ENCODE data around the gene TBC1D17. TPM values are rescaled to one million over a fixed set of nuclear protein-coding genes. Genes with fewer than 3 reads are reported as not detected.

TBC1D17 gene
- total RNA-seq, 1 donor from 2014 or later, result 33.9 TPM

GRCh38 chr19:49878744-49879070, 1.2 kb downstream of the TBC1D17 start:
- H3K27me3 Mint-ChIP-seq, result no peaks in the 10 kb centered on the region

GRCh38 chr19:49879243-49879963, 1.9 kb downstream of the TBC1D17 start:
- peaks cover 4% of the 10 kb centered on the region for H3K4me1 Mint-ChIP-seq (ENCODE audit: unreplicated experiment)
- H3K27ac Mint-ChIP-seq, result no peak overlapping the region
- no peak for DNase-seq (ENCODE audit: extremely low spot score, unreplicated experiment)
- H3K4me3 Mint-ChIP-seq, result no peak overlapping the region
- peaks cover 17% of the 10 kb centered on the region for H3K36me3 Mint-ChIP-seq
- no peak for TF ChIP-seq CTCF (conservative IDR thresholded peaks at IDR 0.05)
- no peaks in the 10 kb centered on the region for H3K9me3 Mint-ChIP-seq
- no peaks in the 10 kb centered on the region for H3K27me3 Mint-ChIP-seq

More at GRCh38 chr19:49878744-49879070, 1.2 kb downstream of the TBC1D17 start:
- peaks cover 4% of the 10 kb centered on the region for H3K4me1 Mint-ChIP-seq (ENCODE audit: unreplicated experiment)
- no peaks in the 10 kb centered on the region for H3K9me3 Mint-ChIP-seq
- TF ChIP-seq CTCF (conservative IDR thresholded peaks at IDR 0.05), result no peak
- peaks cover 17% of the 10 kb centered on the region for H3K36me3 Mint-ChIP-seq
- H3K27ac Mint-ChIP-seq, result no peak overlapping the region
- DNase-seq (ENCODE audit: extremely low spot score, unreplicated experiment), result no peak
- no peak overlapping the region for H3K4me3 Mint-ChIP-seq

GRCh38 chr19:49880162-49880869, 2.8 kb downstream of the TBC1D17 start:
- Mint-ChIP-seq H3K4me3 (no peak overlapping the region), H3K36me3 (peaks cover 23% of the 10 kb centered on the region), H3K9me3 (no peaks in the 10 kb centered on the region), H3K27ac (no peak overlapping the region), H3K4me1 (ENCODE audit: unreplicated experiment) (peaks cover 4% of the 10 kb centered on the region), H3K27me3 (no peaks in the 10 kb centered on the region)
- TF ChIP-seq CTCF (conservative IDR thresholded peaks at IDR 0.05), result no peak
- no peak for DNase-seq (ENCODE audit: extremely low spot score, unreplicated experiment)

- H3K27me3 Mint-ChIP-seq, result no peaks in the 10 kb centered on the region
- no peak overlapping the region for H3K27ac Mint-ChIP-seq
- no peaks in the 10 kb centered on the region for H3K9me3 Mint-ChIP-seq
- TF ChIP-seq CTCF (conservative IDR thresholded peaks at IDR 0.05), result no peak
- H3K4me3 Mint-ChIP-seq, result no peak overlapping the region
- DNase-seq (ENCODE audit: extremely low spot score, unreplicated experiment), result no peak
- H3K4me1 Mint-ChIP-seq (ENCODE audit: unreplicated experiment), result peaks cover 4% of the 10 kb centered on the region
- peaks cover 24% of the 10 kb centered on the region for H3K36me3 Mint-ChIP-seq
These were observed 3.7 kb downstream of the TBC1D17 start for GRCh38 chr19:49881186-49881585.

- H3K4me3 Mint-ChIP-seq, result no peak overlapping the region
- no peaks in the 10 kb centered on the region for H3K9me3 Mint-ChIP-seq
- DNase-seq (ENCODE audit: extremely low spot score, unreplicated experiment), result no peak
These were observed 4.3 kb downstream of the TBC1D17 start for GRCh38 chr19:49881672-49882394.

More at GRCh38 chr19:49881672-49882394, 4.3 kb downstream of the TBC1D17 start:
- TF ChIP-seq CTCF (conservative IDR thresholded peaks at IDR 0.05), result no peak
- no peak overlapping the region for H3K27ac Mint-ChIP-seq
- peaks cover 27% of the 10 kb centered on the region for H3K36me3 Mint-ChIP-seq
- peaks cover 4% of the 10 kb centered on the region for H3K4me1 Mint-ChIP-seq (ENCODE audit: unreplicated experiment)
- no peaks in the 10 kb centered on the region for H3K27me3 Mint-ChIP-seq

Measured in type B pancreatic cell (in vitro differentiated cells).